Measurements from ENCODE around the gene CDK3. TPM values are rescaled to one million over a fixed set of nuclear protein-coding genes. Genes with fewer than 3 reads are reported as not detected.

CDK3 gene
- total RNA-seq, 2 experiments from 2014 or later: 3.8 to 4.1 TPM

DNA sequence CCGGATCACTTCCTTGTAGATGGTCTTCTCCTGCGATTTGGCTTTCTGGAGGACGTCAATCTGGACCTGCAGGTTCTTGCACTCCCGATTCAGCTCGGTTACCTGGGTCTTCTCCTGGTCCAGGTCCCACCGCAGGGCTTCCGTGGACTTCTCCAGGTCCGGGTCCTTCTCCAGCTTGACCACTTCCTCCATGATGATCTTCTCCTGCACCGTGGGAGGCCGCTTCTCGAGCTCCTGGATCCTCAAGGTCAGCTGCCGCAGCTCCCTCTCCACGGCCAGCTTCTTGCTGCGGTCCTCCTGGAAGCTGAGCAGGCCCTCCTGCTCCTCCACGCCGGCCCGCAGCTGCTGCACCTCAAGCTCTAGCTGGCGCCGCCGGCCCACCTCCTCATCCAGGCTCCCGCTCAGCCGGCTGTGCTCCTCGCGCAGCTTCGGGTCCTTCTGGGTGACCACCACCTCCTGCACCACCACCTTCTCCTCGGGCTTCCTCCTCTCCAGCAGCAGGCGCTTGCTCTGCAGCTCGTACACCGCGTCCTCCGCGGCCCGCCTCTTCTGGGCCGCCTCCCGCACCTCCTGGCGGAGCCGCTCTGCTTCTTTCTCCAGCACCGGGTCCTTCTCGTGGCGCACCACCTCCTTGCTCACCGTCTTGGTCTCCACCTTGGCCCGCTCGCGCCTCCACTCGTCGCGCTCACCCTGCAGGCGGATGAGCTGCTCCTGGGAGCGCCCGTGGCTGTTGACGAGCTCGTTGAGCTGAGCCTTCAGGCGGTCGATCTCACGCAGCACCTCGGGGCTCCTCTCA lies 8.2 kb downstream of the CDK3 start:
- H3K27me3 Mint-ChIP-seq: no peaks in the 10 kb centered on the region
- no peak overlapping the region for H3K4me3 Mint-ChIP-seq
- TF ChIP-seq, protein P1, sequence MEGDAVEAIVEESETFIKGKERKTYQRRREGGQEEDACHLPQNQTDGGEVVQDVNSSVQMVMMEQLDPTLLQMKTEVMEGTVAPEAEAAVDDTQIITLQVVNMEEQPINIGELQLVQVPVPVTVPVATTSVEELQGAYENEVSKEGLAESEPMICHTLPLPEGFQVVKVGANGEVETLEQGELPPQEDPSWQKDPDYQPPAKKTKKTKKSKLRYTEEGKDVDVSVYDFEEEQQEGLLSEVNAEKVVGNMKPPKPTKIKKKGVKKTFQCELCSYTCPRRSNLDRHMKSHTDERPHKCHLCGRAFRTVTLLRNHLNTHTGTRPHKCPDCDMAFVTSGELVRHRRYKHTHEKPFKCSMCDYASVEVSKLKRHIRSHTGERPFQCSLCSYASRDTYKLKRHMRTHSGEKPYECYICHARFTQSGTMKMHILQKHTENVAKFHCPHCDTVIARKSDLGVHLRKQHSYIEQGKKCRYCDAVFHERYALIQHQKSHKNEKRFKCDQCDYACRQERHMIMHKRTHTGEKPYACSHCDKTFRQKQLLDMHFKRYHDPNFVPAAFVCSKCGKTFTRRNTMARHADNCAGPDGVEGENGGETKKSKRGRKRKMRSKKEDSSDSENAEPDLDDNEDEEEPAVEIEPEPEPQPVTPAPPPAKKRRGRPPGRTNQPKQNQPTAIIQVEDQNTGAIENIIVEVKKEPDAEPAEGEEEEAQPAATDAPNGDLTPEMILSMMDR (IDR thresholded peaks at IDR 0.05): no peak
- ChIA-PET CTCF (interaction anchor here (1.5 to 15.1 kb wide), 6 partner anchors 7 to 389 kb away, joined by 3 to 165 read pairs (median 4); partner anchors contain the start of genes CDK3 and MRPL38), POLR2A (interaction anchor here (1.0 to 1.3 kb wide), 3 partner anchors 9 to 105 kb away, joined by 3 read pairs; no protein-coding TSS in a partner anchor)
- ATAC-seq (no peak), DNase-seq (no peak)
- H3K9me3 Mint-ChIP-seq: no peaks in the 10 kb centered on the region
- H3K4me1 Mint-ChIP-seq (ENCODE audit: low read depth): peaks cover under 1% of the 10 kb centered on the region
- no peaks in the 10 kb centered on the region for H3K36me3 Mint-ChIP-seq (ENCODE audit: low read depth)
- no peak overlapping the region for H3K27ac Mint-ChIP-seq
- intact Hi-C loops (cut with micrococcal nuclease): no loop called here

DNA sequence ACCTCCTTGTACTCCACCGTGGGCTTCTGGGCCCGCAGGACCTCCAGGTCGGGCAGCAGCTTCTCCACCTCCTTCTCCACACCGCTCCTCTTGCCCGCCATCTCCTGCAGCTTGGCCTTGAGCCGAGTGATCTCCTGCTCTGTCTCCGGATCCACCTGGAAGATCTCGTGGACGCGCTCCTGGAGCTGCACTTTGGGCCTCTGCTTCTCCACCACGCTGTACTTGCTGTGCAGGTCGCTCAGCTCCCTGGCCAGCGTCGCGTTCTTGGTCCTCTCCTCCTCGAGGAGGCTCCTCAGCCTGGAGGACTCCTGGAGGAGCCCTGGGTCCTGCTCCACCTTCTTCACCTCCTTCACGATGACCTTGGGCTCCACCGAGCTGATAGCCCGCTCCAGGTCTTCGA lies 8.8 kb downstream of the CDK3 start:
- POLR2A ChIA-PET: interaction anchor here (1.0 to 1.3 kb wide), 2 partner anchors 8 to 105 kb away, joined by 3 read pairs; no protein-coding TSS in a partner anchor
- Mint-ChIP-seq H3K36me3 (ENCODE audit: low read depth) (no peaks in the 10 kb centered on the region), H3K27me3 (no peaks in the 10 kb centered on the region), H3K27ac (no peak overlapping the region), H3K9me3 (no peaks in the 10 kb centered on the region), H3K4me3 (no peak overlapping the region), H3K4me1 (ENCODE audit: low read depth) (peaks cover 6% of the 10 kb centered on the region)
- CTCF ChIA-PET: interaction anchor here (1.5 to 15.1 kb wide), 6 partner anchors 7 to 388 kb away, joined by 3 to 165 read pairs (median 6); partner anchors contain the start of genes CDK3 and MRPL38
- intact Hi-C loops (cut with micrococcal nuclease): no loop called here
- ATAC-seq: no peak
- no peak for DNase-seq
- TF ChIP-seq, protein P1 (IDR thresholded peaks at IDR 0.05): no peak

DNA sequence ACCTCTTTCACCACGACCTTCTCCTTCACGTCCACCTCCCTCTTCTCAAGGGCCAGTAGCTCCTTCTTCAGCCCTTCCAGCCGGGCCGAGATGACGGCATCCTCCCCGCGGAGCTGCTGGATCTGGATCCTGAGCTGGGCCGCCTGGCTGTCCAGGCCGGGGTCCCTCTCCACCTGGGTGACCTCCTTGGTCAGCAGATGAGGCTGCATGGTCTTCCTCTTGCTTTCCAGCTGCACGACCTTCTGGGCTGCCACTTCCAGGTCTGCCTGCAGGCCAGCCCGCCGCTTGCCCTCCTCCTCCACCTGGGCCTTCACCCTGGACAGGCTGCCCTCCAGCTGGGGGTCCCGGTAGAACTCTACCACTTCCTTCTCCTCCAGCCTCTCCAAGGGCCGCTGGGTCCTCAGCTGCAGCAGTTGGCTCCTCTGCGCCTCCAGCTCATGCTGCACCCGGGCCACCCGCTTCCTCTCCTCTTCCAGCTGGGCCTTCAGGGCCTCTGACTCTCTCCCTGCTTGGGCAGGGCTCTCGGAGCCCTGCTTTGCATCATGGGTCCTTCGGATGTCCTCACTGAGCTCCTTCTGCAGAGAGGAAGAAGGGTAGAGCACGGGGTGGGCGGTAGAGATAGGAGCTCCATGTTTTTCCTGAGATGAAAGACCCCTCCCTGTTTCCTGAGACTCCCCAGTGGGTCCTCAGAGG lies 9.5 kb downstream of the CDK3 start:
- H3K27ac Mint-ChIP-seq: no peak overlapping the region
- no peaks in the 10 kb centered on the region for H3K27me3 Mint-ChIP-seq
- H3K9me3 Mint-ChIP-seq: no peaks in the 10 kb centered on the region
- DNase-seq (no peak), ATAC-seq (no peak)
- TF ChIP-seq, protein P1 (IDR thresholded peaks at IDR 0.05): no peak
- intact Hi-C loops (cut with micrococcal nuclease): no loop called here
- no peak overlapping the region for H3K4me3 Mint-ChIP-seq
- ChIA-PET POLR2A (interaction anchor here (1.0 to 1.3 kb wide), 3 partner anchors 8 to 106 kb away, joined by 3 read pairs; no protein-coding TSS in a partner anchor), CTCF (interaction anchor here (0.6 to 15.1 kb wide), 9 partner anchors 8 to 388 kb away, joined by 3 to 165 read pairs (median 5); partner anchors contain the start of genes CDK3 and MRPL38)
- H3K4me1 Mint-ChIP-seq (ENCODE audit: low read depth): peaks cover 8% of the 10 kb centered on the region
- no peaks in the 10 kb centered on the region for H3K36me3 Mint-ChIP-seq (ENCODE audit: low read depth)

DNA sequence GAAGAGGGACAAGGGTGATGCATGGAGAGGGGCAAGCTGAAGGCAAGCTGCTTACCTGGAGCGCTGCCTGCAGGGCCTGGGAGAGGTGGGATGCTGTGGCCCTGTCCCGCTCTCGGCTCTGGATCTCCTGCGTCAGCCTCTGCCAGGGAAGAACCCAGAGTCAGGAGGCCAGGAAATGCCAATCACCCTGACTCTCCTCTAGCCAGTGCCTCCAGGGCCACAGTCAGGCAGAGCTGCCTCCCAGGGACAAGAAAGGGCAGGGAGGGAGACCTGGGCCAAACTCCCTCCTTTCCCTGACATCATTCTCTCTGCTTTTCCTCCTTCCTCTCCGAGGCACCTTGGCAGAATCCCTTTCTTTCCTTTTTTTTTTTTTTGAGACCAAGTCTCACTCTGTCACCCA lies 11.3 kb downstream of the CDK3 start:
- peaks cover 8% of the 10 kb centered on the region for H3K4me1 Mint-ChIP-seq (ENCODE audit: low read depth)
- H3K27me3 Mint-ChIP-seq: no peaks in the 10 kb centered on the region
- H3K4me3 Mint-ChIP-seq: no peak overlapping the region
- ChIA-PET CTCF (interaction anchor here (0.6 to 9.3 kb wide), 6 partner anchors 10 to 290 kb away, joined by 3 to 122 read pairs (median 6); partner anchors contain the start of gene CDK3), POLR2A (no interaction called here)
- TF ChIP-seq, protein P1 (IDR thresholded peaks at IDR 0.05): no peak
- no peaks in the 10 kb centered on the region for H3K36me3 Mint-ChIP-seq (ENCODE audit: low read depth)
- no peaks in the 10 kb centered on the region for H3K9me3 Mint-ChIP-seq
- no peak overlapping the region for H3K27ac Mint-ChIP-seq
- intact Hi-C loops (cut with micrococcal nuclease): no loop called here
- ATAC-seq (no peak), DNase-seq (no peak)
